SK-N-MC (cell line): ENCODE results near the gene DCTN3.

Experiments
- EZH2 ChIP-seq: fragments of 200-600 bp; sonication (generic); IDR thresholded peaks from one replicate; pipeline ENCODE4 v1.6.1; 2017; ENCODE audit warnings: antibody characterized with exemption
- FOXP2 ChIP-seq: optimal IDR thresholded peaks from 2 replicates; pipeline ENCODE3; 2011; ENCODE audit warnings: mild to moderate bottlenecking, moderate library complexity; ENCODE audit not compliant: insufficient read depth; ENCODE audit errors: extremely low read length, control extremely low read depth
- POLR2AphosphoS5 ChIP-seq: IDR thresholded peaks from 2 replicates; pipeline ENCODE4 v1.6.1; 2012; ENCODE audit warnings: mild to moderate bottlenecking, low read depth, low read length, borderline replicate concordance

DNA sequence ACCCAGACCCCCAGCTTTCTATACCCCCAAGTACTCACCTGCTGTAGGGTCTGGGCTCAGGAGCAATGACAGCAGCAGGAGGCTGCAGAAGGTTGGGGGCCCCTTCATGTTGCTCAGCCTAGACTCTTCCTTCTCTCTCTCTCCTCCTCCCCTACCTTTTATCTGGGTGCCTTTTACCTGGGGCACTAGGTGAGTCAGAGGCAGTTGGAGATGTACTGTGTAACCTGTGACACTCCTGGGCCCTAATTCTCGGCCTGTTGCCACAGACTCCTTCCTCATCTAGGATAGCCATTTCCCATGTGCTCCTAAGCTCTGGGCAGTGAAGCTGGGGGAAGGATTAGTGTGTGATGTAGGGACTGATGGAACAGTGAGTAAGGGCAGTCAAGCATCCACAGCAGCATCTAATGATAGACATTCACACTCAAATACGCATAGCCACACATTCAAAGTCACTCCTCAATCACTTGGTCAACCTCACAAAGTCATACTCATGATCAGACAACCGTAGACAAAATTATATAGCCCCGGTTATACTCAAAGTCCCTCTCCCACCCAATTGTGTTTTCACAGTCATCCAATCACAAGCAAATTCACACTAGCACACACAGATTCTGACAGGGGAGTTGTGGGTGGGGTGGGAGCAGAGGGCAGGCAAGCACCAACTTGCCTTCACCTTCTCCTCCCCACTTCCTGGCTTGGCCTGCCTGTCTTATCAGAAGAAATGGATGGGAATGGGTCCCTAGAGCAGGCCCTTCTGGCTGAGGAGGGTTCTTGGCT, 42.4 kb upstream of the DCTN3 start, which contains the start of gene CCL27:
- TF ChIP-seq EZH2 (no peak), POLR2AphosphoS5 (no peak), FOXP2 (no peak)
